Activated CD8-positive, alpha-beta memory T cell treated with anti-CD3 and anti-CD28 coated beads, Interleukin-2, amount 50 U/mL, for 24 hours (primary cell): ENCODE data around the gene ADGRG3.
"Not testable (repeated sequence)": the region's sequence is repeated elsewhere in the genome, so short reads cannot be mapped to it uniquely, and the experiment has no call there.

ENCODE experiments used
- DNase-seq: peaks from one replicate; pipeline ENCODE4 v3.0.0-alpha.2; 2020; ENCODE audit errors: extremely low read depth

Gene ADGRG3

DNA sequence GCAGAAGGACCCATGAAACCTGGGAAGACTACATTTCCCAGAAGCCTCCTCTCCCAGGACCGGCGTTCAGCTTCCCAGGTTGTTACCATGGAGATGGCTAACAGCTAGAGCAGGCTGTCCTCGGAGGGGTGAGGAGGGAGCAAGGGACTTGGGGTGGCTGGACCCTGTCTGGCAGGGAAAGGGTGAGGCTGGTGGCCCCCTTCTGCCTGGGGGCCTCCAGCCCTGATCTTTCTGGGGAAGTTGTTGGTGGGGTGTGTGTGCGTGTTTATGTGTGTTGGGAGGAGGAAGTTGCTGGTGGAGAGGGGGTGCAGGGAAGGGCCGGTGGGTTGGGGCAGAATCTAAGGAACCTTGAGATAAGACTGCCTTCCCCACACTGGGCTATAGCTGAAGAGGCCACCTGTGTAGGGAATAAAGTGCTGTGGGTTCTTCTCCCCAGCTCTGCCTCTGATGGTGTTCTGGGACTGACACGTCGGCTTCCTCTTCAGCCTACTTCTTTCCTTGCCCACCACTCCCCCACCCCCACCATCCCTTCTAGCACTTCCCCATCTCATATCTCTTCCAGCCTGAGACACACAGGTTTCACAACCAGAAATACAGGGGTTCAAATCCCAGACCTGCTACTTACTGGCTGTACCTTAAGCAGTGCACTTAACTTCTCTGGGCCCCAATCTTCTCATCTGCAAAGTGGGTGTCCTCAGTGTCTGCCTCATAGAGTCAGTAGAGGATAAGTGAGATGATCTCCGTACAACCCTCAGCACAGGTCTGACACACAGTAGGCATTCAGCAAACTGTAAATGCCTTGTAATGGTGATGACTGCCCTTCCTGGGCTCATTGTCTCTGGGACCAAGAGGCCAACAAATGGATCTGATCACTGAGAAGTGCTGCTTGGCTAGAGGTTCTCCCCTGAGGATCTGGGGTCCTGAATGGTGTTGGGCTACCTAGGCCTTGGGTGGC, 26.9 kb downstream of the ADGRG3 start, which contains the start of gene DRC7:
Gene DRC7 (plus strand): TSS at position 82 of the 955 bp plus-strand sequence. CDS start 3,144 bp downstream, outside the sequence.
- no peak for DNase-seq

DNA sequence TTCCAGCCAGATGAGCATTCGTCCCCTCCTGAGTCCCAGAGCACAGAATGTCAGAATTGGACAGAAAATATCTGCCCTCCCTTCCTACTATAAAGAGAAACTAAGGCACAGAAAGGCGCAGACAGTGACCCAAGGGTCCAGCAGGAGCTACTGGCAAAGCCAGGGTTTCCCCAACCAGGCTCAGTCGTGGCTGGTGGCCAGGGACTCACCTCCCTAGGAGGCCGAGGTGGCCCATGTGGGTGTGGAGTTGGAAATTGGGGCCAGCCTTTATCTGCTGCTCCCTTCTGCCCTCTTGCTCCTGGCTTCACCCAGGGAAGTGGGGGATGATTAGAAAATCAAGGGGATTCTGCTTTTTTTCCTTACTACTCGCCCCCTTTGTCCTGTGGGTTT, 27.6 kb downstream of the ADGRG3 start:
- DNase-seq, result no peak

DNA sequence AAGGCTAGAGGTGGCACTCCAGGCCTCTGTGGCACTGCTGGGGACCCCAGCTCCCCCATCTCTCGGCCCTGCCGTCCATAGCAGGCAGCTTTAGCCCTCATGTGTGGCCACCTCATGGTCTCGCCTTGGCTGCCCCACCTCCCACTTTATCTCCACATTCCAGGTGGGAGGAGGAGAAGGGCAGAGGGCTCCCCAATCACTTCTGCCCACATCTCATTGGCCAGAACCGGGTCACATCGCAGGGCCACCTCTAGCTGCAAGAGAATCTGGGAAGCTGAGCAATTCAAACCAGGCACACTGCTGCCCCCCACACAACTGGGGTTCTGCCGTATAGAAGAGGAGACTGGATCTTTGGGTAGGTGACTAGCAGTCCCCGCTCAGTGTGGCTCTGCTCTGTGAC, 28.1 kb downstream of the ADGRG3 start:
- DNase-seq, result no peak

DNA sequence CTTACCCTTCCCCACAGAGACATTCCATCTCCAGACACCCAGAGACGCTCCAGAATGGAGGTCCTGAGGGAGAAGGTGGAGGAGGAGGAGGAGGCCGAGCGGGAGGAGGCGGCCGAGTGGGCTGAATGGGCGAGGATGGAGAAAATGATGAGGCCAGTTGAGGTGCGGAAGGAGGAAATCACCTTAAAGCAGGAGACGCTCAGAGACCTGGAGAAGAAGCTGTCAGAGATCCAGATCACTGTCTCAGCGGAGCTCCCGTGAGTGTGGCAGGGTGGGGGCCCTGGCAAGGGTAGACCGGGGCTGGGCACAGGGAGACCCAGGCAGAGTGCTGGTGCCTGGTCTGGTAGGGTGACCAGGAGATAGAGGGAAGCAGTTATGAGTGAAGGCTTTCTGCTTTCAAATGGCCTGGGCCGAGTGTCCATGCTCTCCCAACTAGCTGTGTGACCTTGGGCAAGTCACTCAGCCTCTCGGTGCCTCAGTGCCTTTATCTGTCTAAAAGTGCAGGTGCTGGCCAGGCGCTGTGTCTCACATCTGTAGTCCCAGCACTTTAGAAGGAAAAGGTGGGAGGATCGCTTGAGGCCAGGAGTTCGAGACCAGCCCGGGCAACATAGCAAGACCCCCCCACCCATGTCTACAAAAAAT, 29.9 kb downstream of the ADGRG3 start:
- DNase-seq, result no peak

DNA sequence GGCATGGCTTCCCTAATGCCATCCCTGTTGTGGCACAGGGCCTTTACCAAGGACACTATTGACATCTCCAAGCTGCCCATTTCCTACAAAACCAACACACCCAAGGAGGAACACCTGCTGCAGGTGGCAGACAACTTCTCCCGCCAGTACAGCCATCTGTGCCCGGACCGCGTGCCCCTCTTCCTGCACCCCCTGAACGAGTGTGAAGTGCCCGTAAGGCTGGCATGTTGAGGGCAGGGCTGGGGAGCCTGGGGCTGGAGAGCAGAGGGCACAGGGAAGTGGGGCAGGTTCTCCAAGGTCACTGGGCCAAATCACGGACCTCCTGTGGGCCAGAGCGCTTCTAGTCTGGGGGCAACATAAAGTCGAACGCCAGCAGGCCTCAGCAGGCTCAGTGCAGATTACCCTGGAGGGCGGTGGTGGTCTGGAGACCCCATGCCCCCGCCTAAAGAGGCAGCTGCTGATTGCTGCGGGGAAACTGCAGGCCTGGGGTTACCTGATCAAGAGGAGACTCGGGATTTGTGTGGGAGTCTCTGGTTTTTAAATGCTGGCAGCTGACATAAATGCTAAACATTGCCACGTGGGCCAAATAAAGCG, 30.8 kb downstream of the ADGRG3 start:
- no peak for DNase-seq

DNA sequence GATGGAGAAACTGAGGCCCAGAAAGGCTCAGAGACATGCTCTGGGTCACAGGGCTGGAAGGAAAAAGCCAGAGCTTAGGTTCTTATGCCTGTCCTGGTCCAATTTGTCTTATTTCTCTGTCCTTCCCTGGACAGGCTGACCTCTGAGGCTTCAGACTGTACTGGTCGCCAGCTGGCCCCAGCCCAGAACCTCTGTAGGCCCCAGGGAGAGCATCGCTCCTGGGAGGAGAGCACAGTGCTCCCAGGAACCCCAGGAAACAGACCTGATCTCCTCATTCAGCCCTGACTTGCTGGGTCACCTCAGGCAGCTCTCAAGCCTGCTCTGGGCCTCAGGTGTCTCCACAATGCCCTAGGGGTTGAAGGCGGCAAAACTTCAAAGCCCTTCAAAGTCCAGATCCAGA, 31.4 kb downstream of the ADGRG3 start:
- no peak for DNase-seq

DNA sequence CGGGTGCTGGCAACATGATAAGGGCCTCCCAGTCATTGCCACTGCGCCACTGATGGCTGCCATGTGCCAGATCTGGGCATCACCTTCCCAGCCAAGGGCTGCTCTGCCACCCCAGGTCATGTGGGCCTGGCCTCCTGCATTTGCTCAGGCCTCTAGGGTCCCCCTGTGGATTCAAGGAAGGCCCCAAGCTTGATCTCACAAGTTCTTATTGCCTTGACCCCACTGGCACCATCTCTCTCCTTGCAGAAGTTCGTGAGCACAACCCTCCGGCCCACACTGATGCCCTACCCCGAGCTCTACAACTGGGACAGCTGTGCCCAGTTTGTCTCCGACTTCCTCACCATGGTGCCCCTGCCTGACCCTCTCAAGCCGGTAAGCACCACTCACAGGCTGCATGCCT, 31.8 kb downstream of the ADGRG3 start:
- DNase-seq, result no peak

DNA sequence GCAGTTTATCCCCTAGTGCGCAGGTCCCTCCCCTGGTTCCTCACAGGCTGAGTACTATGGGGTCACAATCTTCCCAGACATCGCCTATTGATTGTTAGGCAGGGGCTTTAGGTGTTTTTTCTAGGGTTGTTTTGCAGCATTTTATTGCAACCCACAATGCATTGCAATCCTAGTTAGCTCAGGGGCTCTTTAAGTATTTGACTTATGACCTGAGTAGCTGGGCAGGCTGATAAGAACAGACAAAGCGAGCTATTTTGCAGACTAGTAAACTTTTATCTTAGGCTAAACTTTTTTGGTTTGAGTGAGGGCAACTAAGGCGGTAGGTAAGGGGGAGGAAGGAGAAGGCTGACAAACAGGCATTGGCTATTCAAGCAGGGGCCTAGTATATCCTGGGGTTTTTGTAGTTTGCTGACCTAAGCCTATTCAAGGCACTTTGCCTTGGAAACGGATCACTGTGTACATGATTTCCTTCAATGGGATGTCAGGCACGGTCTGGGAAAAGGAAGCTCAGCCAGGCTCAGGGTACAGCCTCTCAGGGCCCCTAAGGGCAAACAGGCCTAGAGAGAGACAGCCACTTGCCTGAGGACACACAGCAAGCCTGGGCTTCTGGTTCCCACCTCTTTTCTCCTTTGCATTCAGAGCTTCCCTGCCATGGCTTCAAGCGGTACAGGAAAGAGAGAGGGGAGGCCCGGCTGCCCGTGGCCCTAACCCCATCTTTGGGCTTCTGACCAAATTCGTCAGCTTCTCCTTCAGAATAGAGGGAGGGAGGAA, 32.9 kb downstream of the ADGRG3 start:
- DNase-seq, result no peak

DNA sequence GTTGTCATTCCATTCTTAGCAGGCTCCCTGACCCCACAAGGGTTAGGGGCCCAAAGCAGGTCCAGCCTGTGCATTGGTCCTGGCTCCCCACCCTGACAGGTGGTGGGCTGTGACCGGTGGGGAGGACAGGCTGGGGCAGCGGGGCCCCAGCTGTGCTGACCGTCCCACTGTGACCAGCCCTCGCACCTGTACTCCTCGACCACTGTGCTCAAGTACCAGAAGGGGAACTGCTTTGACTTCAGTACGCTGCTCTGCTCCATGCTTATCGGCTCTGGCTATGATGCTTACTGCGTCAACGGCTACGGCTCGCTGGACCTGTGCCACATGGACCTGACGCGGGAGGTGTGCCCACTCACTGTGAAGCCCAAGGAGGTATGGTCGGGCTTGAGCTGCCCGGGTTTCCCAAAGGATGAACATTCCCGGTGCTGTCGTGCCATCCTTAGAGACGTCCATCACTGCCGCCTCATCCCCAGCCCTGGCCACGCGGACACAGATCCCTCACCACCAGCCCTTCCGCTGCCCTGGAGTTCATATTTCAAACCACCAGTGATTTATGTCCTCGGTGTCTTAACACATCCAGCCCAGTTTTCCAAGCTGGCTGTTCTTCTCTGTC, 33.8 kb downstream of the ADGRG3 start:
- DNase-seq, result no peak

DNA sequence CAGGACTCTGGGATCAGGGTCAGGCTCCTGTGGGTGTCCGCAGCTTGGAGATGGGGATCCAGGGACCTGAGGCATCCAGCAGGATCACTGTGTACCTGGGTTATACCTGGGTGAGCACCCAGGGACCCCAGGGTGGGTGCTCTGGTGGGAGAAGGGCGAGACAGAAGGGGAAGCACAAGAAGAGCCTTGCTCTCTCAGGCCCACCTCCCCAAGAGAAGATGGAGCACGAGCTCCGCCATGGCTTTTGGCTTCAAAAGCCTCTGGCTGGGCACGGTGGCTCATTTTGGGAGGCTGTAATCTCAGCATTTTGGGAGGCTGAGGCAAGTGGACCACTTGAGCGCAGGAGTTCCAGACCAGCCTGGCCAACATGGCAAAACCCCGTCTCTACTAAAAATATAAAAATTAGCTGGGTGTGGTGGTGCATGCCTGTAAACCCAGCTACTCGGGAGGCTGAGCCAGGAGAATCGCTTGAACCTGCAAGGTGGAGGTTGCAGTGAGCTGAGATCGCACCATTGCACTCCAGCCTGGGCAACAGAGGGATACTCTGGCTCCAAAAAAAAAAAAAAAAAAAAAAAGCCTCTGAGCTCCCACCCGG, 35.4 kb downstream of the ADGRG3 start:
- no peak for DNase-seq

DNA sequence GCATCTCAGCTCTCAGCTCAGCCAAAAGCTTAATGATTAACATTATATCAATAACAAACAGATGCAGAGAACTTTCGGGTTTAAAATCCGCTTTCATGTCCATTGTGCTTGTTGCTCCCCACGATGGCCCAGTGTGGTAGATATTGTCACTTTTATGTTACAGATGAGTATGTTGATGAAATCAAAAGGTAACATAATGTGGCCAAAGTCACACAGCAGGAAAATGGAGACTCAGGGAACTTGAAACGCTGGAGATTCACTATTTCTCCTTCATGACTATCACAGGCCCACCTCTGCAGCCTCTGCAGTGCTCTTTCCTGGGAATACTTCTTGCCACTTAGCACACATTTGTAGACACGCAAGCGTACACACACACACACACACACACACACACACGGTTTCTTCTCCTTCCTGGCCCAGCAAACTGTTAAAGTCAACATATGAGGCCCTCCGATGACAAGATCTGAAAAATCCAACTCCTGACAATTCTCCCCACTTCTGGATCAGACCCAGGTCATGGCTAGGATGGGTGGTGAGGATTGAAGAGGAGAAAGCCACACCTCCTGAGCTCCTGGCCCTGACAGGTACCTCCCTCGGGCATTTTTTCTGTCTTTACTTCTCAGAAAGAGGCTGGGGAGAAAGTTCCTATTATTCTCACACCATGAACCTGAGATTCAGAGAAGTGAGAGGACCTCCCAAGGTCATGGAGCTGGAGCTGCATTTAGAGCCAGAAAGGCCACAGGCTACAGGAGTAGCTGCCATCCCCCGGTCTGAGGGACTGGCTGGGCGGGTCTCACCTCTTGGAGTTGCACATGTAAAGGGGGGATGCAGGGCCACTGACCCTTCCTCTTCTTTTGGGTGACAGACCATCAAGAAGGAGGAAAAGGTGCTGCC, 36.2 kb downstream of the ADGRG3 start:
- DNase-seq, result no peak

DNA sequence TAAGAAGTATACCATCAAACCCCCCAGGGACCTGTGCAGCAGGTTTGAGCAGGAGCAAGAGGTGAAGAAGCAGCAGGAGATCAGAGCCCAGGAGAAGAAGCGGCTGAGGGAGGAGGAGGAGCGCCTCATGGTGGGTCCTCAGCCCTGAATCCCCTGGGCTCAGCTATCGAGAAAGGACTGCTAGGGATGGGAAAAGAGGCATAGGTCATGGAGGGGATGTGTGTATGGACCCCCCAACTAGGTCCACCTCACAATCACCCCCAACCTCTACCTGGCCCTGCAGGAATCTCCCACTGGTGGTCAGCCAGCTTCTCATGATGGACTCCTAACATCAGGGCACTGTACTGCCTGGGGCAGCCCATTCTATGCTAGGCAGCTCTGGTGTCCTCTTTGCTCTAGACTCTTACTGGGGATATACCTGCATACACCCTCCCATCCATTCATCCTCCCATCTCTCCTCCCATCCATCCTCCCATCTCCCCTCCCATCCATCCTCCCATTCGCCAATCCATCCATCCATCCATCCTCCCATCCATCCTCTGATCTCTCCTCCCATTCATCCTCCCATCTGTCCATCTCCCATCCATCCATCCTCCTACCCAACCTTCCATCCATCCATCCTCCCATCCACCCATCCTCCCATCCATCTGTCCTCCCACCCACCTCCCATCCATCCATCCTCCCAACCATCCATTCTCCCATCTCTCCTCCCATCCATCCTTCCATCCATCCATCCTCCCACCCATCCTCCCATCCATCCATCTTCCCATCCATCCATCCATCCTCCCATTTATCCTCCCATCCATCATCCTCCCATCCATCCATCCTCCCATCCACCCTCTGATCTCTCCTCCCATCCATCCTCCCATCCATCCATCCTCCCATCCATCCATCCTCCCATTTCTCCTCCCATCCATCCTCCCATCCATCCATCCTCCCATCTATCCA, 37.1 kb downstream of the ADGRG3 start:
- DNase-seq, result no peak

DNA sequence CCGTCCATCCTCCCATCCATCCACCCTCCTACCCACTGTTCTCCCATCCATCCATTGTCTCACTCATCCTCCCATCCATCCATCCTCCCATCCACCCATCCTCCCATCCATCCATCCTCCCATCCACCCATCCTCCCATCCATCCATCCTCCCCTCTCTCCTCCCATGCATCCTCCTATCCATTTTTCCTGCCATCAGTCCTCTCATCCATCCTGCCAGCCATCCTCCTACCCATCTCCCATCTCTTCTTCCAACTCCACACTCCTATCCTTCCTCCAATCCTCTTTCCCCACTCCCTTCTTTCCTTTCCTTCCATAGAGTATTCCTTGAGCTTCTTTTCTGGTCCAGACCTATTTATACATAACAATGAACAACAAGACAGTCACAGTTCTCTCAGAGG, 38.6 kb downstream of the ADGRG3 start:
- no peak for DNase-seq

DNA sequence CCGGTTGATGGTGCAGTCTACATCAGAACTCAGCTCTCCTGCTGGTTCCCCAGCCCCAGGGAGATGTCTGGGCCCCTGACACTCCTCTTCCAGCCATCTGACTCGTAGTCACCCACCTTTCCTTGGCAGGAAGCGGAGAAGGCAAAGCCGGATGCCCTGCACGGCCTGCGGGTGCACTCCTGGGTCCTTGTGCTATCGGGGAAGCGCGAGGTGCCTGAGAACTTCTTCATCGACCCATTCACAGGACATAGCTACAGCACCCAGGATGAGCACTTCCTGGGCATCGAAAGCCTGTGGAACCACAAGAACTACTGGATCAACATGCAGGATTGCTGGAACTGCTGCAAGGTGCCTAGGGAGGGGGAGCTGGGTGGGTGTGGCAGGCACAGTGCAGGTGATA, 39.2 kb downstream of the ADGRG3 start:
- DNase-seq, result no peak

DNA sequence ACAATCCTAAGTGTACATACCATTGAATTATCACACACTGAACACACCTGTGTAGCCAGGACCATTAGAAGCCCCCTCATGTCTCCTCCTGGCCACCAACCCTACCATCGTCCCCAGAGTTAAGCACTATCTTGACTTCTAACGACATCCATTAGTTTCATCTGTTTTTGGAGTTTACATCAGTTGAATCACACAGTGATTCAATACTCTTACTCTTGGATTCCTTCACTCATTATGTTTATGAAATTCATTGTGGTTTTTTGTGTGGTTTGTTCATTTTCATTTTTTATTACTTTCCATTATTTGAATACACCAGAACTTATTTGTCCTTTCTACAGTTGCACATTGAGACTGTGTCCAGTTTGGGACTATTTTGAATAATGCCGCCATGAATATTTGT, 40.1 kb downstream of the ADGRG3 start:
- no peak for DNase-seq

DNA sequence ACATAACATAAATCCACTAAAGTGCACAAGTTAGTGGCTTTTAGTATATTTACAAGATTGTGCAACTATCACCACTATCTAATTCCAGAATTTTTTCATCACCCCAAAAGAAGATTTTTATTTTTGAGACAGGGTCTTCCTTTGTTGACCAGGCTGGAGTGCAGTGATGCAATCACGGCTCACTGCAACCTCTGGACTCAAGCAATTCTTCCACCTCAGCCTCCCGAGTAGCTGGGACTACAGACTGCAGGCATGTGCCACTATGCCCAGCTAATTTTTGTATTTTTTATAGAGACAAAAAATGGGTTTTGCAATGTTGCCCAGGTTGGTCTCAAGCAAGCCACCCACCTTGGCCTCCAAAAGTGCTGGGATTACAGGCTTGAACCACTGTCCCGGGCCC, 41.6 kb downstream of the ADGRG3 start:
- DNase-seq, result no peak

DNA sequence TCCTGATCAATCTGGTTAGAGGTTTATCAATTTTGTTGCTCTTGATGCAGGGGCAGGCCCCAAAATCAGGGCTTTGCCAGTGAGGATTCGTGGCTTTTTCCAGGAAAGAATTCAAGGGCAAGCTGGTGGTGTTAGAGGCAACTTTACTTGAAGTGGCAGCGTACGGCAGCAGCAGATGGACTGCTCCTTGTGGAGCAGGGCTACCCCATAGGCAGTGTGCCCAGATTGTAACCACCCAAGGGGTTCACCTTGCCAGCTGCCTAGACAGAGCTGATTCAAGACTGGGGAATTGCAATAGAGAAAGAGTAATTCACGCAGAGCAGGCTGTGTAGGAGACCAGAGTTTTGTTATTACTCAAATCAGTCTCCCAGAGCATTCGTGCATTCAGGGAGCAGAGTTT, 43.2 kb downstream of the ADGRG3 start:
- DNase-seq, result no peak

DNA sequence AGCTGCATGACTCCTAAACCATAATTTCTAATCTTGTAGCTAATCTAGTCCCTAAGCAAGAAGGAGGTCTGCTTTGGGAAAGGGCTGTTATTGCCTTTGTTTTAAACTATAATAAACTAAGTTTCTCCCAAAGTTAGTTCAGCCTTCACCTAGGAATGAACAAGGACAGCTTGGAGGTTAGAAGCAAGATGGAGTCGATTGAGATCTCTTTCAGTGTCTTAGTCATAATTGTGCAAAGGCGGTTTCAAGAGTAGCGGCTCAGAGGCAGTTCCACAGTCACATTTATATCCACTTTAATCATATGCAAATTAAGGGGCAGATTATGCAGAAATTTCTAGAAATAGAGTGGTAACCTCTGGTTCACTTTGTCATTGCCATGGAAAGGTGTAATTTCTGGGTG, 43.9 kb downstream of the ADGRG3 start:
- no peak for DNase-seq

DNA sequence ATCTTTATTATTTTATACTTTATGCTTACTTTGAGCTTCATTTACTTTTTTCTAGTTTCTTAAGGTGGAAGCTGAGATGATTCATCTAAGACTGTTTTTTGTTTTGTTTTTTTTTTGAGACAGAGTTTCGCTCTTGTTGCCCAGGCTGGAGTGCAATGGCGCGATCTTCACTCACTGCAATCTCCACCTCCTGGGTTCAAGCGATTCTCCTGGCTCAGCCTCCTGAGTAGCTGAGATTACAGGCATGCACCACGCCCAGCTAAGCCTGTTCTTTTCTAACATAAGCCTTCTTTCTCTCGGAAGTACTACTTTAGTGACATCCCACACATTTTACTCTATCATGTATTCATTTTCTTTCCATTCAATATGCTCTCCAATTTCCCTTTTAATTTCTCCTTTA, 44.5 kb downstream of the ADGRG3 start:
- not testable (repeated sequence) for DNase-seq
